Mucosa of descending colon (tissue), 3 donors: ENCODE measurements around the gene FMN1. TPM values are rescaled to one million over a fixed set of nuclear protein-coding genes. Genes with fewer than 3 reads are reported as not detected.

ENCODE experiments used
- ATAC-seq: fragments of 200-7000 bp; cut with Tn5 transposase; one replicate; pipeline ENCODE4 v1.9.1; 2020; ENCODE audit warnings: mild to moderate bottlenecking, moderate library complexity
- DNase-seq, 3 donors: peaks; one replicate each; pipeline ENCODE4 v3.0.0-alpha.2; 2020
- H3K36me3 ChIP-seq: fragments of 200-600 bp; one replicate; pipeline ENCODE4 v1.8.0; 2021; ENCODE audit warnings: low read depth, mild to moderate bottlenecking
- H3K4me1 ChIP-seq: fragments of 200-600 bp; one replicate; pipeline ENCODE4 v1.8.0; 2021; ENCODE audit warnings: low read depth, mild to moderate bottlenecking
- H3K4me3 ChIP-seq: fragments of 200-600 bp; one replicate; pipeline ENCODE4 v1.8.0; 2021; ENCODE audit warnings: mild to moderate bottlenecking
- H3K9me3 ChIP-seq: fragments of 200-600 bp; one replicate; pipeline ENCODE4 v1.8.0; 2021; ENCODE audit warnings: mild to moderate bottlenecking
- CTCF ChIP-seq: fragments of 200-600 bp; IDR thresholded peaks from one replicate; pipeline ENCODE4 v1.8.0; 2022; ENCODE audit warnings: antibody characterized with exemption, mild to moderate bottlenecking
- intact Hi-C, 2 donors: fragments of 100-400 bp; cut with DNase I in 1 of 2; cut with micrococcal nuclease in 1 of 2; formaldehyde crosslinking; loops; one replicate each; pipeline versions ENCODE4 v1.11.0 to v1.11.1; 2022; cut with DNase I, micrococcal nuclease
- total RNA-seq, 3 donors: library from RNA; stranded (reverse); fragmentation: NEBNext Ultra II Directional in 2 of 3; extraction: Animal tissue kit (Norgen Biotek cat#: 25700) in 2 of 3; gene quantifications; one replicate each; pipeline versions ENCODE4 v1.2.1 to v1.2.4, GENCODE V29; 2021 to 2023
- donor health status: DM: no; HTN: no; CAD: no; lungs with moderate emphysema.
- donor health status: DM: no; HTN: no; CAD: no.
- donor health status: DM: no; HTN: yes; CAD: no.

FMN1 gene
- total RNA-seq, 3 donors from 2014 or later, result 30.8 to 65.1 (median 43.4) TPM

- Histone ChIP-seq H3K4me3 (no peak overlapping the region), H3K36me3 (no peaks in the 10 kb centered on the region), H3K4me1 (peaks cover 5% of the 10 kb centered on the region), H3K9me3 (no peaks in the 10 kb centered on the region)
- no peak for DNase-seq
- intact Hi-C loops, result no loop called here
- no peak for TF ChIP-seq CTCF
- ATAC-seq, result no peak
These were observed 48.5 kb downstream of the FMN1 start for GRCh38 chr15:33146051-33146450.

GRCh38 chr15:33145447-33145846, 49.1 kb downstream of the FMN1 start:
- DNase-seq, result no peak
- no peak for ATAC-seq
- no peaks in the 10 kb centered on the region for H3K36me3 ChIP-seq
- H3K9me3 ChIP-seq, result no peaks in the 10 kb centered on the region
- peaks cover 5% of the 10 kb centered on the region for H3K4me1 ChIP-seq
- H3K4me3 ChIP-seq, result no peak overlapping the region
- TF ChIP-seq CTCF, result no peak
- intact Hi-C loops, result no loop called here

GRCh38 chr15:33142708-33143107, 51.8 kb downstream of the FMN1 start:
- intact Hi-C loops, result no loop called here
- Histone ChIP-seq H3K4me1 (peaks cover 5% of the 10 kb centered on the region), H3K36me3 (no peaks in the 10 kb centered on the region), H3K9me3 (no peaks in the 10 kb centered on the region), H3K4me3 (no peak overlapping the region)
- ATAC-seq (peak; percentile 96), DNase-seq (peak in 1 of 3 donors; percentile 47)
- no peak for TF ChIP-seq CTCF

GRCh38 chr15:33138000-33138399, 56.5 kb downstream of the FMN1 start:
- intact Hi-C loops, result no loop called here
- H3K4me3 ChIP-seq, result no peak overlapping the region
- no peak for TF ChIP-seq CTCF

GRCh38 chr15:33137101-33137500, 57.4 kb downstream of the FMN1 start:
- H3K36me3 ChIP-seq, result no peaks in the 10 kb centered on the region
- ATAC-seq, result no peak
- intact Hi-C loops, result no loop called here

More at GRCh38 chr15:33138000-33138399, 56.5 kb downstream of the FMN1 start:
- Histone ChIP-seq H3K36me3 (no peaks in the 10 kb centered on the region), H3K9me3 (no peaks in the 10 kb centered on the region), H3K4me1 (peaks cover 5% of the 10 kb centered on the region)
- DNase-seq (no peak), ATAC-seq (no peak)

More at GRCh38 chr15:33137101-33137500, 57.4 kb downstream of the FMN1 start:
- DNase-seq, result no peak
- Histone ChIP-seq H3K4me1 (no peaks in the 10 kb centered on the region), H3K9me3 (no peaks in the 10 kb centered on the region), H3K4me3 (no peak overlapping the region)
- no peak for TF ChIP-seq CTCF
